WTC11 (cell line): Measurements from ENCODE around the gene IL7R.

ENCODE experiments used
- CREB1 ChIP-seq: sonication (generic); formaldehyde crosslinking; IDR thresholded peaks from 2 replicates; pipeline ENCODE4 v1.8.0; 2023; ENCODE audit warnings: mild to moderate bottlenecking, missing genetic modification reagents
- CTCF ChIP-seq: fragments of 200-600 bp; IDR thresholded peaks from 2 replicates; pipeline ENCODE4 v1.8.0; 2022; ENCODE audit warnings: antibody characterized with exemption
- FOXP1 ChIP-seq: sonication (generic); formaldehyde crosslinking; IDR thresholded peaks from 2 replicates; pipeline ENCODE4 v1.8.0; 2022; ENCODE audit warnings: missing genetic modification reagents, mild to moderate bottlenecking, moderate library complexity, borderline replicate concordance
- FOXP4 ChIP-seq: sonication (generic); formaldehyde crosslinking; IDR thresholded peaks from 2 replicates; pipeline ENCODE4 v1.8.0; 2022; ENCODE audit warnings: mild to moderate bottlenecking, missing genetic modification reagents
- GABPB1 ChIP-seq: sonication (generic); formaldehyde crosslinking; IDR thresholded peaks from 2 replicates; pipeline ENCODE4 v1.8.1; 2023; ENCODE audit warnings: mild to moderate bottlenecking, missing genetic modification reagents
- GTF2I ChIP-seq: fragments of 250-450 bp; sonication (Bioruptor Pico); conservative IDR thresholded peaks from 2 replicates; pipeline ENCODE4 v1.4.0; 2021; ENCODE audit warnings: mild to moderate bottlenecking
- JAZF1 ChIP-seq: fragments of 250-450 bp; sonication (Bioruptor Pico); IDR thresholded peaks from 2 replicates; pipeline ENCODE4 v1.9.0; 2021; ENCODE audit warnings: moderate library complexity, mild to moderate bottlenecking, inconsistent platforms
- MAX ChIP-seq: sonication (generic); formaldehyde crosslinking; IDR thresholded peaks from 2 replicates; pipeline ENCODE4 v1.8.0; 2022; ENCODE audit warnings: mild to moderate bottlenecking, missing genetic modification reagents
- MXD4 ChIP-seq: fragments of 250-450 bp; sonication (Bioruptor Pico); IDR thresholded peaks from 2 replicates; pipeline ENCODE4 v1.8.0; 2021; ENCODE audit warnings: mild to moderate bottlenecking, moderate library complexity, borderline replicate concordance
- MYBL2 ChIP-seq: sonication (generic); formaldehyde crosslinking; IDR thresholded peaks from 2 replicates; pipeline ENCODE4 v1.8.1; 2023; ENCODE audit warnings: mild to moderate bottlenecking, moderate library complexity, missing genetic modification reagents
- SOX15 ChIP-seq: fragments of 250-450 bp; sonication (Bioruptor Pico); IDR thresholded peaks from 2 replicates; pipeline ENCODE4 v1.9.0; 2021; ENCODE audit warnings: mild to moderate bottlenecking
- TCF7 ChIP-seq: sonication (generic); formaldehyde crosslinking; IDR thresholded peaks from 2 replicates; pipeline ENCODE4 v1.8.0; 2022; ENCODE audit warnings: mild to moderate bottlenecking, low read depth, missing genetic modification reagents, moderate library complexity
- TP53 ChIP-seq: sonication (generic); formaldehyde crosslinking; IDR thresholded peaks from 2 replicates; pipeline ENCODE4 v1.8.1; 2023; ENCODE audit warnings: mild to moderate bottlenecking, missing genetic modification reagents
- ZNF263 ChIP-seq: sonication (generic); formaldehyde crosslinking; IDR thresholded peaks from 2 replicates; pipeline ENCODE4 v1.8.1; 2022; ENCODE audit warnings: low read depth, mild to moderate bottlenecking, moderate library complexity, missing genetic modification reagents

- TF ChIP-seq FOXP1, result no peak
- TF ChIP-seq TCF7, result no peak
- no peak for TF ChIP-seq MYBL2 (CRISPR knock-in tag)
- no peak for TF ChIP-seq CTCF
- TF ChIP-seq GTF2I (CRISPR knock-in tag), result no peak
- no peak for TF ChIP-seq FOXP4 (CRISPR knock-in tag)
- TF ChIP-seq SOX15 (CRISPR knock-in tag), result no peak
- TF ChIP-seq CREB1 (CRISPR knock-in tag), result no peak
- TF ChIP-seq GABPB1 (CRISPR knock-in tag), result no peak
- TF ChIP-seq JAZF1 (CRISPR knock-in tag), result no peak
- TF ChIP-seq TP53, result no peak
- TF ChIP-seq ZNF263, result no peak
- TF ChIP-seq MAX (CRISPR knock-in tag), result no peak
- TF ChIP-seq MXD4 (CRISPR knock-in tag), result no peak
Measured at GRCh38 chr5:35830587-35830986, 26.1 kb upstream of the IL7R start.
